HG03139 (cell line): ENCODE data around the gene AAMDC.
"Not testable (repeated sequence)": the region's sequence is repeated elsewhere in the genome, so short reads cannot be mapped to it uniquely, and the experiment has no call there.

Experiments used
- ATAC-seq: cut with Tn5 transposase; IDR thresholded peaks from one replicate; pipeline ENCODE4 v1.9.1; 2021; ENCODE audit not compliant: unreplicated experiment

AAMDC gene

GRCh38 chr11:77819921-77820564, 901 bp upstream of the AAMDC start:
- peak; percentile 3 for ATAC-seq

- ATAC-seq = no peak
Measured at GRCh38 chr11:77821349-77821851, 456 bp downstream of the AAMDC start.

- not testable (repeated sequence) for ATAC-seq
Measured at GRCh38 chr11:77822126-77822525, 1.2 kb downstream of the AAMDC start.

- no peak for ATAC-seq
Measured at GRCh38 chr11:77823775-77824174, 2.8 kb downstream of the AAMDC start.

DNA sequence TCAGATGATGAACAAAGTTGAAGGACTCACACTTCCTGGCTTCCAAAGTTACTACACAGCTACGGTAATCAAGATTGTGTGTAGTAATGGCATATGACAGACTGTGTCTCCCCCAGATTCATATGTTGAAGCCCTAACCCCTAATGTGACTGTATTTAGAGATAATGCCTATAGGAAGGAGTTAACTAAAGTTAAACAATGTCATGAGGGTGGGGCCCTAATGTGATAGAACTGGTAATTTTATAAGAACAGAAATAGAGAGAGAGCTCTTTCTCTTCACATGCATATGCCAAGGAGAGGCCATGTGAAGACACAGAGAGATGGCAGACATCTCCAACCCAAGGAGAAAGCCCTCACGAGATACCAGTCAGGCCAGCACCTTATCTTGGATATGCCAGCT, 8.0 kb downstream of the AAMDC start:
- no peak for ATAC-seq

DNA sequence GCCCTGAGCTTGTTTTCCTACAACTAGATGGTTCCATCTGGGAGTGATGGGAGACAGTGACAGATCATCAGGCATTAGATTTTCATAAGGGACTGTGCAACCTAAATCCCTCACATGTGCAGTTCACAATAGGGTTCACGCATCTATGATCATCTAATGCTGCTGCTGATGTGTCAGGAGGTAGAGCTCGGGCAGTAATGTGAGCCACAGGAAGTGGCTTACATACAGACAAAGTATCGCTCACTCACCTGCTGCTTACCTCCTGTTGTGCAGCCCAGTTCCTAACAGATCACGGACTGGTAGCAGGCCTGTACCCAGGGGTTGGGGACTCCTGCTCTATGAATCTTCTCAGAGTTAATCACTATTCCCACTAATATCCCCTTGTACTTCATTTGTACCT, 12.4 kb downstream of the AAMDC start:
- ATAC-seq = no peak

- ATAC-seq = no peak
Measured at GRCh38 chr11:77842441-77843121, 21.6 kb downstream of the AAMDC start.

DNA sequence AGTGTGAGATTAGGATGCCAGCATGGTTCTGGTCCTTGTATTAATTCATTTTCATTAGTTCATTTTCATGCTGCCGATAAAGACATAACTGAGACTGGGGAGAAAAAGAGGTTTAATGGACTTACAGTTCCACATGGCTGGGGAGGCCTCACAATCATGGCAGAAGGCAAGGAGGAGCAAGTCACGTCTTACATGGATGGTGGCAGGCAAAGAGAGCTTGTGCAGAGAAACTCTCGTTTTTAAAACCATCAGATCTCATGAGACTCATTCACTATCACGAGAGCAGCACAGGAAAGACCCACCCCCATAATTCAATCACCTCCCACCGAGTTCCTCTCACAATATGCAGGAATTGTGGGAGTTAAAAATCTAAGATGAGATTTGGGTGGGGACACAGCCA, 22.8 kb downstream of the AAMDC start:
- not testable (repeated sequence) for ATAC-seq

GRCh38 chr11:77851503-77851902, 30.6 kb downstream of the AAMDC start:
- ATAC-seq = no peak

DNA sequence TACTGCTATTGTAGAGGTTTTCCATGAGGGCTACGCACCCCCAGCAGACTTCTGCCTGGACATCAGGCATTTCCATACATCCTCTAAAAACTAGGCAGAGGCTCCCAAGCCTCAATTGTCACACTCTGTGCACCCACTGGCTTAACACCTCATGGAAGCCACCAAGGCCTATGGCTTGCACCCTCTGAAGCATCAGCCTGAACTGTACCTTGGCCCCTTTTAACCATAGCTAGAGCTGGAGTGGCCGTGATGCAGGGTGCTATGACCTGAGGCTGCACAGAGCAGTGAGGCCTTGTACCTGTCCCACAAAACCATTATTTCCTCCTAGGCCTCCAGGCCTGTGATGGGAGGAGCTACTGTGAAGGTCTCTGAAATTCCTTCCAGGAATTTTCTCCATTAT, 33.9 kb downstream of the AAMDC start:
- no peak for ATAC-seq

DNA sequence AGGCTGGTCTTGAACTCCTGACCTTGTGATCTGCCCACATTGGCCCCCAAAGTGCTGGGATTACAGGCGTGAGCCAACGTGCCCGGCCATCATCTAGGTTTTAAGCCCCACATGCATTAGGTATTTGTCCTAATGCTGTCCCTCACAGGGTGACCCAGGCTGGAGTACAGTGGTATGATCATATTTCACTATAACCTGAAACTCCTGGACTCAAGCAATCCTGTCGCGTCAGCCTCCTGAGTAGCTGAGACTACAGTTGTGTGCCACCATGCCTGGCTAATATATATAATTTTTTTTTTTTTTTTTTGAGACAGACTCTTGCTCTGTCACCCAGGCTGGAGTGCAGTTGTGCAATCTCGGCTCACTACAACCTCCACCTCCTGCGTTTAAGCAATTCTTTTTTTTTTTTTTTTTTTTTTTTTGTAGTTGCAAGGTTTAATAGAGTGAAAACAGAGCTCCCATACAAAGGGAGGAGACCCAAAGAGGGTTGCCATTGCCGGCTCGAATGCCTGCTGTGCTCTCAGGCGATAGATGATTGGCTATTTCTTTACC, 37.0 kb downstream of the AAMDC start:
- ATAC-seq = not testable (repeated sequence)

GRCh38 chr11:77861444-77861843, 40.5 kb downstream of the AAMDC start:
- not testable (repeated sequence) for ATAC-seq

GRCh38 chr11:77865805-77866204, 44.9 kb downstream of the AAMDC start:
- ATAC-seq = no peak

DNA sequence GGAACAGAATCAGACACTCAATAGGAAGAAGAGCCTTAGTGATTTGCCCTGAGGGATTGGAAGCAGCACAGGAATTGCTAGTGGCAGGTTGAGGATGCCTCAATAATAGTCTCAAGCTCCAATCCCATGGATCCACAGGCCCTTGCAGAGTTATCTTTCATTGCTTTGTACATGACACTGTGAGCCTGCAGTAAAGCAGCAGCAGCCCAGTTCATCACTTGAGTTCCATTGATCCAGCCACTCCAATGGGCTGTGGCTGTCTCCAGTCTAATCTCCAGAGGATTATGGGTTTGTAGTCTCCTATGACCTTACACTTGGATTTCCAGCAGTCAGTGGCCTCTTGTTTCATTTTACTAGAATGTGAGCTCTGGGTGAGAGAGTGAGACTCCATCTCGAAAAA, 45.4 kb downstream of the AAMDC start:
- no peak for ATAC-seq

GRCh38 chr11:77868744-77869143, 47.8 kb downstream of the AAMDC start:
- no peak for ATAC-seq

DNA sequence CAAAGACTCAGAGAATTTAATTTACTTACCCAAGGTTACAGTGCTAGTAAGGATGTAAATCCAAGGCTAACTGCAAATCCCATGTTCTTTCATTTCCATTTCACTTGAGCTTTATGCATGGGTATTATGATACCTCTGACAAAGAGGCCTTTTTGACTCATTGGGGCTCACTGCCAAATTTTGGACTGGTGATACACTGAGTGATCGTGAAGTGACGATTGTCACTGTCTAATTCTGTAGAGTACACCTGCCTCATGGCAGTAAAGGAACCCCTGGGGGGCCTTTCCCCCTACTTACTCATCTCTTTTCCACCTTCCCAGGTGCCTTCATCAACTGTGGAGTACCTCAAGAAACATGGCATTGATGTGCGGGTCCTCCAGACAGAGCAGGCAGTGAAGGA, 50.9 kb downstream of the AAMDC start:
- ATAC-seq = no peak

- no peak for ATAC-seq
Measured at GRCh38 chr11:77873345-77873744, 52.4 kb downstream of the AAMDC start.

DNA sequence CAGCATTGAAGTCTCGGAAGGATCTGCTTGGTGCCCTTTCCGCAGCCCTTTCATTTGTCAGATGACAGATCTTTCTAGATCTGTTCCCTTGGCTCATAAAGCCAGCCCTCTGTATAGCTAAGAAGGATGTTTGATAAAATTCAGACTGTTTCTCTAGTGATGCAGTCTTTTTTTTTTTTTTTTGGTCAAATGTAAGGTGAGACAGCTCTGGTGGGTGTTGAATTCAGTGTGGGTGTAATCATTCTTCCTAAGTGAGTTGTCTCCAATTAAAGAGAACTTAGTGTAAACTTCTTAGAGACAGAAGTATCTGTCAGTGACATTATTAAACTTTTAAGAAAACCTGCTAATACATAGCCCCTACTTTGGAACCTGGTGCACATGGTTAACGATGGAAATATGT, 53.3 kb downstream of the AAMDC start:
- ATAC-seq = no peak

GRCh38 chr11:77876045-77876444, 55.1 kb downstream of the AAMDC start:
- no peak for ATAC-seq

DNA sequence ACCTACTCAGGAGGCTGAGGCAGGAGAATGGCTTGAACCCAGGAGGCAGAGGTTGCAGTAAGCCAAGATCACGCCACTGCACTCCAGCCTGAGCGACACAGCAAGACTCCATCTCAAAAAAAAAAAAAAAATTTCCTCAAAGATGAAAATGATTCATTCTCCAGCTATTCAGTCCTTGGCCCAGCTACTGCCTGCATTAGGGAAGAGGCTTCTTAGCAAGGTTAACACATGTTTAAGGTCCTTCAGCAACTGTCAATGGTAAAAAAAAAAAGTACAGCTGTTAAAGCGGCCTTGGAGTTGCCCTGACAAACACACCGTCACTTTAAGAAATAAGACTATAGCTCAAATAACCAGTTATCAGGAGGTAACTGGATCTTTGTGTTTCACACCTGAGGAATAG, 57.3 kb downstream of the AAMDC start:
- not testable (repeated sequence) for ATAC-seq

DNA sequence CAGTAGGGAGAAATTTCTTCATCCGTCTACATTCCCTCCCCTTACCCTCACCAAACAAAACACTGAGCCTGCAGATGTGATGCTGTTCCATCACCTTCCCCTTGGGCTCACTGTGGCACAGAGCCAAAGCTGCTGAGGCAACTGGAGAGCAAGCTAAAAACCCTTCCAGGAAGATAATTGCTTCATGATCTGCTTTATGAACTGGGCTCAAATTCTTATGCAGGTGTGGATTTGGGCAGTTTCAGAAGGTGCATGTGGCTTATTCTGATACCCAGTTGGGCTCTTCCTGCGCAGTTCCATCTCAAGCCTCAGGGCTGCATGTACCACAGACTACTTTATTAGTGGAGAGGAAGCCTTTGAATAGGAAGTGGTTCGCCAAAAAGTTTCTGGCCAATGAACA, 58.3 kb downstream of the AAMDC start:
- ATAC-seq = peak; percentile 85

DNA sequence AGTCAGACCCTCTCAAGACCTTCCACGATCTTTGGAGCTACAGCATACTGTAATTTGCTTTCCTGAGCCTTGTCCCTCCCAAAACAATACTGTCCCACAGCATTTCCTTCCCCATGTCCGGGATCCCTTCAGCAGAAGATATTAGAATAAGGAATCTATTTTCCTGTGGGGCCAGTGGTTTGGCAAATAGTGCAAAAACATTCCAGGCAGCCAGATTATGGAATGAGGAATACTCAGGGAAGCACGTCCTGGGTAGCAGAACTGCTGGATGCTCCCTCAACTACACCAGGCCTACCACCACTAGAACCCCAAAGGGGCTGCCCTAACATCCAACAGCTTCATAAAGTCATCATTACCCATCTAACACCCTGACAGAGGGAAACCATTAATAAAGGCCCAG, 61.5 kb downstream of the AAMDC start:
- ATAC-seq = no peak
